Psoas muscle (tissue), 8 donors: ENCODE results near the gene FADS3. TPM values are rescaled to one million over a fixed set of nuclear protein-coding genes. Genes with fewer than 3 reads are reported as not detected.

ENCODE experiments used
- ATAC-seq, 4 donors: fragments of 200-7000 bp; cut with Tn5 transposase; one replicate each; pipeline ENCODE4 v1.9.1; 2020; ENCODE audit warnings: moderate library complexity in 3 of 4, mild to moderate bottlenecking in 2 of 4
- DNase-seq, 2 donors: peaks; one replicate each; pipeline ENCODE4 v3.0.0-alpha.2; 2020
- H3K27ac ChIP-seq: fragments of 200-600 bp; one replicate; pipeline ENCODE4 v1.8.0; 2022
- H3K27me3 ChIP-seq, 3 donors: fragments of 200-600 bp in 1 of 3; one replicate each; pipeline versions ENCODE4 v1.6.1 to v1.8.0; 2013 to 2022; ENCODE audit warnings: low read length in 2 of 3, mild to moderate bottlenecking in 2 of 3, moderate library complexity in 1 of 3; ENCODE audit not compliant: insufficient read depth in 3 of 3
- H3K36me3 ChIP-seq, 2 donors: fragments of 200-600 bp in 1 of 2; one replicate each; pipeline versions ENCODE4 v1.6.1 to v1.8.0; 2013 to 2022; ENCODE audit warnings: low read depth in 1 of 2, mild to moderate bottlenecking in 1 of 2, moderate library complexity in 1 of 2; ENCODE audit not compliant: insufficient read depth in 1 of 2
- H3K4me1 ChIP-seq: fragments of 200-600 bp; one replicate; pipeline ENCODE4 v1.8.0; 2022
- H3K4me3 ChIP-seq: fragments of 200-600 bp; one replicate; pipeline ENCODE4 v1.8.0; 2022; ENCODE audit warnings: mild to moderate bottlenecking
- H3K9me3 ChIP-seq: fragments of 200-600 bp; one replicate; pipeline ENCODE4 v1.8.0; 2022
- WGBS, 3 donors: extraction: QIAGEN DNeasy Blood & Tissue Kit; methylation state at CpG; one replicate each; pipeline versions ENCODE4 v1.1.6 to v1.1.7; 2013; 5-methylcytosine and 5-hydroxymethylcytosine counted together
- intact Hi-C, 2 donors: fragments of 100-400 bp; cut with DNase I; formaldehyde crosslinking; loops; one replicate each; pipeline versions ENCODE4 v1.11.0 to v1.14.2; 2022
- polyA plus RNA-seq, 3 donors: library from polyadenylated mRNA; stranded (reverse); fragments of 200-250 nt; gene quantifications; one replicate each; pipeline ENCODE4 v1.2.3, GENCODE V29; 2013
- total RNA-seq, 4 donors: library from RNA; stranded (reverse); fragmentation: NEBNext Ultra II Directional in 2 of 4; extraction: Animal tissue kit (Norgen Biotek cat#: 25700) in 2 of 4; gene quantifications; one replicate each; pipeline versions ENCODE4 v1.2.1 to v1.2.4, GENCODE V29; 2021 to 2023
- TF ChIP-seq, protein P1 (sequence below): fragments of 200-600 bp; IDR thresholded peaks from one replicate; pipeline ENCODE4 v1.8.0; 2022; ENCODE audit warnings: antibody characterized with exemption
- donor health status: healthy with polysubstance abuse.
- donor health status: DM: no; HTN: no; CAD: no; lungs with moderate emphysema.
- donor health status: Bipolar disorder and iron deficiency.
- donor health status: healthy.
- donor health status: DM: yes; HTN: yes; CAD: no.
- donor health status: DM: no; HTN: no; CAD: no.
- donor health status: DM: no; HTN: no; CAD: no.
- donor health status: DM: yes; HTN: yes; CAD: no.

FADS3 gene
- total and polyA plus RNA-seq, 7 donors: 26.5 to 392 (median 53.9) TPM

DNA sequence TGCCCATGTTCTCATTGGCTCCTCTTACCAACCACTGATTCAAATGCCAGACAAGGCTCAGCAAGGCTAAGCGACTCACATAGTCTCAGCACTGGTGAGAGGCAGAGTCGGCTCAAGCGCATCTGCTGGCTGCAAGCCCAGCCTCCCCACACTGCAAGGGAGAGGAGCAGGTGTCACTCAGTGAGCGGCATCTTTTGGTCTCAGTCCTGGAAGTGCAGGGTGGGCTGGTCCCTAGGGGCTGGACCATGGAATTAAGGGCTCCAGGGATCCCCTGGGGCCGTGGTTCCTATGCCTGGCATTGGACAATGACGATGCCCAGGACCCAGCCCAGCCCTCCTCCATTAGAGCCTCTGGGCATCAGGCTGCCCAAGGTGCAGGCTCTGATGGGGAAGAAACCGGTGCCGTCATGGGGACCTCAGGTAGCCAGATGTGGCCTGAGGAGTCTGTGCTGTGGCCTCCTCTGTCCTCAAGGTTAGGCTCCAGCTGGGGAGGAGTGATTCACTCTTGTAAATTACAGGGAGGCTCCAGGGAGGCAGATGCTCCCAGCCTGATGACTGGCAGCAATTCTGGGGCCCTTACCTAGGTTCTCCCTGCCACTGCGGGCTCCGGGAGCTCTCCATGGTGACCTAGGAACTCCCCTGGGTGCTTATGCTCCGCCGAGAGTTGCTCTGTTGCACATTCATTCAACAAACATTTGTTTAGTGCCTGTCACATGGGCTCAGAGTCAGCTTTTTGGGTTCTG, 35.2 kb downstream of the FADS3 start:
- intact Hi-C loops: no loop called here
- peaks cover 0 to 6% (median 0%) of the 10 kb centered on the region in 3 donors for H3K27me3 ChIP-seq
- no peak for ATAC-seq
- no peaks in the 10 kb centered on the region for H3K4me1 ChIP-seq
- no peak overlapping the region for H3K27ac ChIP-seq
- no peak for DNase-seq
- no peaks in the 10 kb centered on the region for H3K9me3 ChIP-seq
- H3K36me3 ChIP-seq: no peaks in the 10 kb centered on the region
- 78 to 83% (median 80%) methylated on average over 12 of the region's 12 CpGs for WGBS, 3 donors
- TF ChIP-seq, protein P1, sequence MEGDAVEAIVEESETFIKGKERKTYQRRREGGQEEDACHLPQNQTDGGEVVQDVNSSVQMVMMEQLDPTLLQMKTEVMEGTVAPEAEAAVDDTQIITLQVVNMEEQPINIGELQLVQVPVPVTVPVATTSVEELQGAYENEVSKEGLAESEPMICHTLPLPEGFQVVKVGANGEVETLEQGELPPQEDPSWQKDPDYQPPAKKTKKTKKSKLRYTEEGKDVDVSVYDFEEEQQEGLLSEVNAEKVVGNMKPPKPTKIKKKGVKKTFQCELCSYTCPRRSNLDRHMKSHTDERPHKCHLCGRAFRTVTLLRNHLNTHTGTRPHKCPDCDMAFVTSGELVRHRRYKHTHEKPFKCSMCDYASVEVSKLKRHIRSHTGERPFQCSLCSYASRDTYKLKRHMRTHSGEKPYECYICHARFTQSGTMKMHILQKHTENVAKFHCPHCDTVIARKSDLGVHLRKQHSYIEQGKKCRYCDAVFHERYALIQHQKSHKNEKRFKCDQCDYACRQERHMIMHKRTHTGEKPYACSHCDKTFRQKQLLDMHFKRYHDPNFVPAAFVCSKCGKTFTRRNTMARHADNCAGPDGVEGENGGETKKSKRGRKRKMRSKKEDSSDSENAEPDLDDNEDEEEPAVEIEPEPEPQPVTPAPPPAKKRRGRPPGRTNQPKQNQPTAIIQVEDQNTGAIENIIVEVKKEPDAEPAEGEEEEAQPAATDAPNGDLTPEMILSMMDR: no peak
- no peak overlapping the region for H3K4me3 ChIP-seq

DNA sequence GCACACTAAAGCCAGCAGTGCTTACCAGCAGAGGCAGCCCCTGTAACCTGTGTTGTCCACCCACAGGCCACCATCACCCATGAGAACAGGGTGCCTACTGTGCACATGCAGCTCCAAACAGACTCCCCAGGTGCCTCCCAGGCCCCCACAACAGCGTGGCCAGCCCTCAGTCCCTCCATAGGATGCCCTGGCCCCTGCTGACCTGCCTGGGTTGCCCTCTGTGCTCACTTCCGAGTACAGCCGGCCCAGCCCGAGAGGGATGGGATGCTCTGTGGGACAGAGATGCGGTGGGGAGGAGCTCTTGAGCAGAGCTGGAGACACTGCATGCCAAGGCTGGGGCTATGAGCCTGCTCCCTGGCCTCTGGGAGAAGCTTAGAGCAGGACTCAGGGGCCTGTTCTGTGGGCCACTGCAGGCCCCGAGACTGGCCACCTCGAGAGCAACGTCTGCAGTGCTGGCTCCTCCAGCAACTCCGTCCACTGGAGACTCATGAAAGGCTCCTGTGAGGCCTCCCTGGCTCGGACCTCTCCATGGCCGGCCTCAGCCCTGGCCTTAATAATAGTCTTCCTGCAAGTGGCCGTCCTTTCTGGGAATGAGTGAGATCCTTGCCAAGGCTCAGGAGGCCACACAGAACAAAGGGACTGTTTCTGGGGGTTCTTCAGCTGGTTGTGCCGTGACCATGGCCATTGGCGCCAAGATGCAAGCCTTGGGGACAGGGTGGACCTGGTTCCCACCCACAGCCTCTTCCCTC, 36.2 kb downstream of the FADS3 start:
- Histone ChIP-seq H3K27me3 (peaks cover 0 to 6% (median 0%) of the 10 kb centered on the region in 3 donors), H3K36me3 (no peaks in the 10 kb centered on the region), H3K27ac (no peak overlapping the region), H3K9me3 (no peaks in the 10 kb centered on the region), H3K4me1 (no peaks in the 10 kb centered on the region), H3K4me3 (no peak overlapping the region)
- TF ChIP-seq, protein P1: no peak
- DNase-seq (no peak), ATAC-seq (peak in 2 of 4 donors; percentile 25 to 32)
- intact Hi-C loops: no loop called here
- 67 to 81% (median 79%) methylated on average over 14 of the region's 14 CpGs for WGBS, 3 donors

DNA sequence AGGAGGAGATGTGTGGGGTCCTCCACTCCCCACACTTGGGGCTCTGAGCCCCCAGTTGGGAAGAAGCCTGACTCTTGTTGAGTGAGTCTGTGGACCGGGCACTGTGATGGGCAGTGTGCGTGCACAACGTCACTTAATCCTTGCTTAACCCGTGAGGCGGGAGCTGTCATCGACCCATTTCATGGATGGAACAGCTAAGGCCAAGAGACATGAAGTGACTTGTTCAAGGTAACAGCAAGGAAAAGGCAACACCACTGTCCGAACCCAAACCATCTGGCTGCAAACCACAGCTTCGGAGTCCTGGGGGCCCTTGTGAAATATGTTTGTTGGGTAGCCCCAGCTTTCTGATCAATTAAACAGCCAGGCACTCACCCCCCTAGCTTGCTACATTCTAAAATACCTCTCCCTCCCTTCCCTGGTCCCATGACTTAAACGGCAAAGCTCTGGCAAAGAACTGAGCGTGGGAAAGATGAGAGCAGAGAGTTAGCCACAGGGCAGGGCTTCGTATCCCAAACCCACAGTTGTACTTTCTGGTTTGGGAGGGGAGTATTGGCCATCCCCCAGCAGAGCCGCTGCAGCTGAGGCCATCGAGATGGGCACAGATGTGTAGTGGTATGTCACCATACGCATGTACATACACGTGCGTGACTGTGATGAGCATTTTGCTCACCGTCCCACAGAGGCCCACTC, 37.0 kb downstream of the FADS3 start:
- WGBS, 3 donors: 85 to 88% (median 88%) methylated on average over 17 of the region's 17 CpGs
- DNase-seq (no peak), ATAC-seq (no peak)
- TF ChIP-seq, protein P1: no peak
- intact Hi-C loops: no loop called here
- Histone ChIP-seq H3K27ac (no peak overlapping the region), H3K4me3 (no peak overlapping the region), H3K36me3 (no peaks in the 10 kb centered on the region), H3K27me3 (peaks cover 0 to 6% (median 0%) of the 10 kb centered on the region in 3 donors), H3K9me3 (no peaks in the 10 kb centered on the region), H3K4me1 (no peaks in the 10 kb centered on the region)

DNA sequence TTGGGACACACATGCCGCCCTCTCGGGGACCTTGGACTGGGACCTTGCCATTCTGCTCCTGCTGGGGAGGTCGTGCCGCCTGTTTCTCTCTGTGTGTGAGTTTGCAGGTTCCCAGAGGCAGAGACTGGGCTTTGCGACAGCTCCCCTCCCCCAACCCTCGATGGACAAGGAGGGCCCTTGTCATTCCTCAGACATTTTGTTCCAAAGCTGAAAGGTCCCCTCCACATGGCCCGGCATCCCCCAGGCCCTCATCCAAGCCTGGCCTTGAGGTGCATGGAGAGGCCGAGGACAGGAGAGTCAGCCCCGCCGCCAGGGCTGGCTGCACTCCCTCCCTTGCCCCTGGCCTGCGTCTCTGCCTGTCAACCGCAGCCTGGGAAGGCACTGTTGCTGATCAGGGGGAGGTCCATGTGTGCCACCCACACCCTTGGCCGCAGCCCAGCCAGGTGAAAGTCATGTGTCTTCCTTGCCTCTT, 37.6 kb downstream of the FADS3 start:
- H3K4me3 ChIP-seq: no peak overlapping the region
- DNase-seq: no peak
- no peaks in the 10 kb centered on the region for H3K9me3 ChIP-seq
- no peaks in the 10 kb centered on the region for H3K4me1 ChIP-seq
- 75 to 81% (median 79%) methylated on average over 13 of the region's 13 CpGs for WGBS, 3 donors
- no peaks in the 10 kb centered on the region for H3K36me3 ChIP-seq
- TF ChIP-seq, protein P1: no peak
- ATAC-seq: no peak
- no peak overlapping the region for H3K27ac ChIP-seq
- intact Hi-C loops: no loop called here
- H3K27me3 ChIP-seq: peaks cover 0 to 8% (median 0%) of the 10 kb centered on the region in 3 donors
